Activated naive CD4-positive, alpha-beta T cell treated with anti-CD3 and anti-CD28 coated beads, Interleukin-2, amount 10 ng/mL, durations not matched to agents 7 days and 5 days (primary cell): ENCODE measurements around the gene FAM120A.
A peak's percentile ranks its signal among the peaks of the same experiment; 100 is the strongest.

Experiments
- CTCF ChIA-PET: fragments of 350-600 bp; sonication (Branson Sonifier 250); formaldehyde crosslinking; loops from one replicate; lab custom pipeline; 2021; ENCODE audit warnings: antibody characterized with exemption; lab: Charles Lee
- DNase-seq: peaks from one replicate; pipeline ENCODE4 v3.0.0-alpha.2; 2020
- H3K27ac Mint-ChIP-seq: one replicate; pipeline ENCODE4 v1.8.0; 2021; ENCODE audit warnings: mild to moderate bottlenecking, moderate library complexity, mixed read lengths
- H3K27me3 Mint-ChIP-seq: one replicate; pipeline ENCODE4 v1.8.0; 2021; ENCODE audit warnings: mild to moderate bottlenecking, mixed read lengths
- H3K36me3 Mint-ChIP-seq: one replicate; pipeline ENCODE4 v1.8.0; 2021; ENCODE audit warnings: mixed read lengths
- H3K4me1 Mint-ChIP-seq: one replicate; pipeline ENCODE4 v1.8.0; 2021; ENCODE audit warnings: mixed read lengths
- H3K4me3 Mint-ChIP-seq: one replicate; pipeline ENCODE4 v1.8.0; 2021; ENCODE audit warnings: mild to moderate bottlenecking, moderate library complexity, mixed read lengths
- H3K9me3 Mint-ChIP-seq: one replicate; pipeline ENCODE4 v1.8.0; 2021; ENCODE audit warnings: mixed read lengths

Gene FAM120A

GRCh38 chr9:93471124-93471523 lies 19.6 kb downstream of the FAM120A start:
- H3K9me3 Mint-ChIP-seq = no peaks in the 10 kb centered on the region
- H3K36me3 Mint-ChIP-seq = peaks cover 35% of the 10 kb centered on the region
- DNase-seq = no peak
- CTCF ChIA-PET = interaction anchor here (1.5 kb wide), 1 partner anchor 95 kb away, joined by 6 read pairs; no protein-coding TSS in a partner anchor
- H3K27me3 Mint-ChIP-seq = no peaks in the 10 kb centered on the region
- peaks cover 53% of the 10 kb centered on the region for H3K4me1 Mint-ChIP-seq
- no peak overlapping the region for H3K27ac Mint-ChIP-seq
- H3K4me3 Mint-ChIP-seq = no peak overlapping the region

GRCh38 chr9:93473411-93473810 lies 21.9 kb downstream of the FAM120A start:
- CTCF ChIA-PET = no interaction called here
- Mint-ChIP-seq H3K27ac (no peak overlapping the region), H3K36me3 (peaks cover 39% of the 10 kb centered on the region), H3K9me3 (no peaks in the 10 kb centered on the region), H3K27me3 (no peaks in the 10 kb centered on the region), H3K4me3 (no peak overlapping the region), H3K4me1 (peaks cover 32% of the 10 kb centered on the region)
- no peak for DNase-seq

GRCh38 chr9:93475108-93475507 lies 23.6 kb downstream of the FAM120A start:
- H3K27me3 Mint-ChIP-seq = no peaks in the 10 kb centered on the region
- no peak overlapping the region for H3K4me3 Mint-ChIP-seq
- H3K27ac Mint-ChIP-seq = no peak overlapping the region
- DNase-seq = no peak
- H3K9me3 Mint-ChIP-seq = no peaks in the 10 kb centered on the region
- H3K4me1 Mint-ChIP-seq = peaks cover 21% of the 10 kb centered on the region
- CTCF ChIA-PET = interaction anchor here (1.1 kb wide), 1 partner anchor 91 kb away, joined by 4 read pairs; no protein-coding TSS in a partner anchor
- H3K36me3 Mint-ChIP-seq = peaks cover 47% of the 10 kb centered on the region

- Mint-ChIP-seq H3K9me3 (no peaks in the 10 kb centered on the region), H3K27ac (no peak overlapping the region), H3K4me3 (no peak overlapping the region), H3K27me3 (no peaks in the 10 kb centered on the region), H3K4me1 (peaks cover 17% of the 10 kb centered on the region), H3K36me3 (peaks cover 47% of the 10 kb centered on the region)
- CTCF ChIA-PET = interaction anchor here (1.1 kb wide), 1 partner anchor 90 kb away, joined by 4 read pairs; no protein-coding TSS in a partner anchor
- no peak for DNase-seq
Observed at GRCh38 chr9:93475856-93476255, 24.4 kb downstream of the FAM120A start.

- CTCF ChIA-PET = interaction anchor here (1.3 to 1.5 kb wide), 3 partner anchors 8 to 23 kb away, joined by 3 read pairs; partner anchors contain the start of gene FAM120AOS
- H3K27ac Mint-ChIP-seq = no peak overlapping the region
Observed at GRCh38 chr9:93476924-93477323, 25.4 kb downstream of the FAM120A start.

GRCh38 chr9:93477397-93477796 lies 25.9 kb downstream of the FAM120A start:
- Mint-ChIP-seq H3K36me3 (peaks cover 49% of the 10 kb centered on the region), H3K27me3 (no peaks in the 10 kb centered on the region), H3K9me3 (no peaks in the 10 kb centered on the region), H3K27ac (no peak overlapping the region), H3K4me3 (no peak overlapping the region), H3K4me1 (peaks cover 15% of the 10 kb centered on the region)
- DNase-seq = no peak
- CTCF ChIA-PET = interaction anchor here (1.3 to 1.5 kb wide), 3 partner anchors 9 to 24 kb away, joined by 3 read pairs; partner anchors contain the start of gene FAM120AOS

More at GRCh38 chr9:93476924-93477323, 25.4 kb downstream of the FAM120A start:
- Mint-ChIP-seq H3K4me1 (peaks cover 15% of the 10 kb centered on the region), H3K4me3 (no peak overlapping the region), H3K9me3 (no peaks in the 10 kb centered on the region), H3K27me3 (no peaks in the 10 kb centered on the region), H3K36me3 (peaks cover 52% of the 10 kb centered on the region)
- DNase-seq = no peak

GRCh38 chr9:93479726-93480125 lies 28.2 kb downstream of the FAM120A start:
- Mint-ChIP-seq H3K4me3 (no peak overlapping the region), H3K36me3 (peaks cover 54% of the 10 kb centered on the region), H3K9me3 (no peaks in the 10 kb centered on the region), H3K27me3 (no peaks in the 10 kb centered on the region), H3K4me1 (peaks cover 15% of the 10 kb centered on the region), H3K27ac (no peak overlapping the region)
- CTCF ChIA-PET = no interaction called here
- no peak for DNase-seq

GRCh38 chr9:93480262-93480661 lies 28.8 kb downstream of the FAM120A start:
- no peak overlapping the region for H3K4me3 Mint-ChIP-seq
- peaks cover 12% of the 10 kb centered on the region for H3K4me1 Mint-ChIP-seq
- H3K9me3 Mint-ChIP-seq = no peaks in the 10 kb centered on the region
- no peak for DNase-seq
- CTCF ChIA-PET = no interaction called here
- H3K27ac Mint-ChIP-seq = no peak overlapping the region
- no peaks in the 10 kb centered on the region for H3K27me3 Mint-ChIP-seq
- peaks cover 55% of the 10 kb centered on the region for H3K36me3 Mint-ChIP-seq

- no peak overlapping the region for H3K27ac Mint-ChIP-seq
- DNase-seq = no peak
- CTCF ChIA-PET = no interaction called here
- no peaks in the 10 kb centered on the region for H3K27me3 Mint-ChIP-seq
- peaks cover 55% of the 10 kb centered on the region for H3K36me3 Mint-ChIP-seq
- H3K4me1 Mint-ChIP-seq = peaks cover 11% of the 10 kb centered on the region
- no peak overlapping the region for H3K4me3 Mint-ChIP-seq
- H3K9me3 Mint-ChIP-seq = peaks cover 2% of the 10 kb centered on the region
Observed at GRCh38 chr9:93480728-93481324, 29.3 kb downstream of the FAM120A start.

GRCh38 chr9:93483497-93483896 lies 32.0 kb downstream of the FAM120A start:
- DNase-seq = no peak
- peaks cover 2% of the 10 kb centered on the region for H3K9me3 Mint-ChIP-seq
- peaks cover 59% of the 10 kb centered on the region for H3K36me3 Mint-ChIP-seq
- peaks cover 22% of the 10 kb centered on the region for H3K4me1 Mint-ChIP-seq
- CTCF ChIA-PET = no interaction called here
- no peaks in the 10 kb centered on the region for H3K27me3 Mint-ChIP-seq
- H3K27ac Mint-ChIP-seq = no peak overlapping the region
- no peak overlapping the region for H3K4me3 Mint-ChIP-seq

GRCh38 chr9:93486268-93486667 lies 34.8 kb downstream of the FAM120A start:
- peaks cover 2% of the 10 kb centered on the region for H3K9me3 Mint-ChIP-seq
- CTCF ChIA-PET = no interaction called here
- no peaks in the 10 kb centered on the region for H3K27me3 Mint-ChIP-seq
- H3K27ac Mint-ChIP-seq = no peak overlapping the region
- H3K4me3 Mint-ChIP-seq = no peak overlapping the region
- H3K36me3 Mint-ChIP-seq = peaks cover 50% of the 10 kb centered on the region
- no peak for DNase-seq
- H3K4me1 Mint-ChIP-seq = peaks cover 23% of the 10 kb centered on the region

- Mint-ChIP-seq H3K27ac (no peak overlapping the region), H3K4me3 (no peak overlapping the region), H3K9me3 (peaks cover 2% of the 10 kb centered on the region), H3K27me3 (no peaks in the 10 kb centered on the region), H3K4me1 (peaks cover 18% of the 10 kb centered on the region), H3K36me3 (peaks cover 43% of the 10 kb centered on the region)
- DNase-seq = no peak
- CTCF ChIA-PET = no interaction called here
Observed at GRCh38 chr9:93488244-93488643, 36.8 kb downstream of the FAM120A start.

- H3K27ac Mint-ChIP-seq = no peak overlapping the region
- CTCF ChIA-PET = no interaction called here
Observed at GRCh38 chr9:93491593-93492232, 40.2 kb downstream of the FAM120A start.

GRCh38 chr9:93492327-93492726 lies 40.8 kb downstream of the FAM120A start:
- Mint-ChIP-seq H3K4me1 (peaks cover 6% of the 10 kb centered on the region), H3K4me3 (no peak overlapping the region), H3K27ac (peak overlapping the region; percentile 57), H3K27me3 (no peaks in the 10 kb centered on the region), H3K9me3 (no peaks in the 10 kb centered on the region), H3K36me3 (peaks cover 40% of the 10 kb centered on the region)
- CTCF ChIA-PET = no interaction called here
- DNase-seq = no peak

More at GRCh38 chr9:93491593-93492232, 40.2 kb downstream of the FAM120A start:
- no peak overlapping the region for H3K4me3 Mint-ChIP-seq
- H3K4me1 Mint-ChIP-seq = peaks cover 9% of the 10 kb centered on the region
- no peak for DNase-seq
- H3K27me3 Mint-ChIP-seq = no peaks in the 10 kb centered on the region
- H3K9me3 Mint-ChIP-seq = no peaks in the 10 kb centered on the region
- peaks cover 39% of the 10 kb centered on the region for H3K36me3 Mint-ChIP-seq

- no peak overlapping the region for H3K27ac Mint-ChIP-seq
- CTCF ChIA-PET = no interaction called here
- no peaks in the 10 kb centered on the region for H3K4me1 Mint-ChIP-seq
- no peaks in the 10 kb centered on the region for H3K9me3 Mint-ChIP-seq
- DNase-seq = no peak
- H3K36me3 Mint-ChIP-seq = peaks cover 39% of the 10 kb centered on the region
- H3K4me3 Mint-ChIP-seq = no peak overlapping the region
- no peaks in the 10 kb centered on the region for H3K27me3 Mint-ChIP-seq
Observed at GRCh38 chr9:93493949-93494348, 42.5 kb downstream of the FAM120A start.
